GM21360 (cell line): Measurements from ENCODE around the gene RAG1.

ENCODE experiments used
- ATAC-seq: cut with Tn5 transposase; IDR thresholded peaks from one replicate; pipeline ENCODE4 v1.9.1; 2021; ENCODE audit warnings: mild to moderate bottlenecking, moderate library complexity; ENCODE audit not compliant: unreplicated experiment

RAG1 gene

DNA sequence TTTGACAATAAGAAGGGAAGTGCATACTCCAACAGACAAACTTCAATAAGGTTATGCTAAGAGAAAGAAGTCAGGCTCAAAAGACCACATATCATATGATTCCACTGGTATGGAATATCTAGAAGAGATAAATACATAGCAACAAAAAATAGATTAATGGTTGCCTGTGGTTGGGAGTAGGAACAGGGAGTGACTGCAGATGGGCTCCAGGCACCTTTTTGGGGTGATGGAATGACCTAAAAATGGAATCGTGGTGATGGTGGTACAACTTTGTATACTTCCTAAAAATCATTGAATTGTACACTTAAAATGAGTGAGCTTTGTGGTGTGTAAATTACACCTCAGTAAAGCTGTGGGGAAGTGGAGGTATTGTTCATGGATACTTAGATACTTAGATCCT, 59.2 kb downstream of the RAG1 start:
- no peak for ATAC-seq

DNA sequence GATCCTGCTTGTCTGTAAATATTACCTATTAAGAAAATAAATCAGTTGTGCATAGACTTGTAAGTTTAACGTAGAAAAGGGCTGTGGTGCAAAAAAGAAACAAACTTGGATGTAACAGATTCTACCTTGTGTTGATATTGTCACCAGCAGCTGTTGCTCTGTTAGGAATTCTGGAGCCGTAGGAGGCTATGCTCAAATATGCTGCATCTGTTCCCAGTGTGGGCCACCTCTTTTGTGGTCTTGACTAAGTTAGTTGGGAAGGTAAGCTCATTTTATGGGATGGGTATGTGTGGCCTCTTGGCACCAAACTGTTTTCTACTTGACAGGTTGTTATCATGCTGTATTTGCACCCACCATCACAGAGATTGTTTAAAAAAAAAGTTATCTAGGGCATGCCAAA, 59.7 kb downstream of the RAG1 start:
- ATAC-seq: no peak

DNA sequence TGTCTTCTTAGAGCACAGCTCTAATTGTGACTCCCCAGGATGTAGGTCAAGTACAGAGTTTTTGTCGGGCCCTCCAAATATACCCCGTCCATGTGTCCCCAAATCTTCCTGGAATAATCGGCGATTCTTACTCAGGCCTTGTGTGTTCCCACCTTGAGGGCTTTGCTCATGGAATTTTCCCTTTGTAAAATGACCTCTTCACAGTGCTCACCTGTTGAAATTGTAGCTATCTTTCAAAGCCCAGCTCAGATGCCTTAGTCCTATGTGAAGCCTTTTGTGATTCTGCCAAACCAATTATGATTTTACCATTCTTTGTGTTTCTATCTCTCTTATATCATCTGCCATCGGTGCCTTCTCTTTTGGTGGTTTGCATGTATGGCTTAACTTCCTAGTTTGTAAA, 60.3 kb downstream of the RAG1 start:
- no peak for ATAC-seq

GRCh38 chr11:36628765-36629244, 61.0 kb downstream of the RAG1 start:
- no peak for ATAC-seq
